22Rv1 (cell line): ENCODE measurements around the gene CHMP2B.

Experiments used
- ZFX ChIP-seq: fragments of 450-650 bp; IDR thresholded peaks from 2 replicates; pipeline ENCODE4 v1.6.1; 2017; ENCODE audit warnings: antibody characterized with exemption, borderline replicate concordance
- TF ChIP-seq, protein P1 (sequence below): fragments of 450-650 bp; IDR thresholded peaks from 2 replicates; pipeline ENCODE4 v1.5.1; 2017; ENCODE audit warnings: mild to moderate bottlenecking

GRCh38 chr3:87203809-87204208, 23.3 kb upstream of the CHMP2B start:
- TF ChIP-seq, protein P1, sequence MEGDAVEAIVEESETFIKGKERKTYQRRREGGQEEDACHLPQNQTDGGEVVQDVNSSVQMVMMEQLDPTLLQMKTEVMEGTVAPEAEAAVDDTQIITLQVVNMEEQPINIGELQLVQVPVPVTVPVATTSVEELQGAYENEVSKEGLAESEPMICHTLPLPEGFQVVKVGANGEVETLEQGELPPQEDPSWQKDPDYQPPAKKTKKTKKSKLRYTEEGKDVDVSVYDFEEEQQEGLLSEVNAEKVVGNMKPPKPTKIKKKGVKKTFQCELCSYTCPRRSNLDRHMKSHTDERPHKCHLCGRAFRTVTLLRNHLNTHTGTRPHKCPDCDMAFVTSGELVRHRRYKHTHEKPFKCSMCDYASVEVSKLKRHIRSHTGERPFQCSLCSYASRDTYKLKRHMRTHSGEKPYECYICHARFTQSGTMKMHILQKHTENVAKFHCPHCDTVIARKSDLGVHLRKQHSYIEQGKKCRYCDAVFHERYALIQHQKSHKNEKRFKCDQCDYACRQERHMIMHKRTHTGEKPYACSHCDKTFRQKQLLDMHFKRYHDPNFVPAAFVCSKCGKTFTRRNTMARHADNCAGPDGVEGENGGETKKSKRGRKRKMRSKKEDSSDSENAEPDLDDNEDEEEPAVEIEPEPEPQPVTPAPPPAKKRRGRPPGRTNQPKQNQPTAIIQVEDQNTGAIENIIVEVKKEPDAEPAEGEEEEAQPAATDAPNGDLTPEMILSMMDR: no peak
- TF ChIP-seq ZFX: no peak
